Measurements from ENCODE around the gene CCL7. TPM values are rescaled to one million over a fixed set of nuclear protein-coding genes. Genes with fewer than 3 reads are reported as not detected.

CCL7 gene
- total and polyA plus RNA-seq, 2 of the 4 experiments (the other 2 are of a cell fraction): 0.18 to 0.58 TPM

GRCh38 chr17:34246881-34247280 lies 23.1 kb upstream of the CCL7 start:
- Histone ChIP-seq H2BK120ac (ENCODE audit: low read depth, low read length) (no peak overlapping the region; the same call in 1 of the 2 replicates), H3K9me1 (ENCODE audit: insufficient read depth, low read length) (peaks cover 16% of the 10 kb centered on the region), H3K4me3 (ENCODE audit: insufficient read depth, low read depth, low read length) (no peak overlapping the region), H3K4me2 (ENCODE audit: low read depth, low read length) (no peak overlapping the region), H2AK9ac (replicated peaks; ENCODE audit: low read depth, low read length, poor library complexity) (no peak overlapping the region), H3K23ac (ENCODE audit: low read depth, low read length) (no peak overlapping the region), H2BK15ac (ENCODE audit: low read depth, low read length) (0 out of 3 replicates have a peak overlapping the region, but pooled peaks have one; percentile 29), H3K9me3 (ENCODE audit: control insufficient read depth, insufficient read depth, low read length) (no peaks in the 10 kb centered on the region), H3K36me3 (ENCODE audit: control insufficient read depth, insufficient read depth, low read length) (no peaks in the 10 kb centered on the region), H3K56ac (ENCODE audit: extremely low read depth, insufficient read depth, low read length) (no peak overlapping the region), H4K5ac (ENCODE audit: low read depth, low read length) (no peak overlapping the region), H2AFZ (replicated peaks; ENCODE audit: low read length, poor library complexity) (no peak overlapping the region), H2AK5ac (ENCODE audit: low read depth, low read length) (no peak overlapping the region), H2BK20ac (ENCODE audit: low read depth, low read length) (no peak overlapping the region), H4K91ac (ENCODE audit: insufficient read depth, low read depth, low read length) (no peak overlapping the region), H3K9ac (ENCODE audit: low read depth, low read length) (no peak overlapping the region), H3K4ac (ENCODE audit: low read depth, low read length) (no peak overlapping the region), H3K27ac (ENCODE audit: insufficient read depth, low read length) (no peak overlapping the region), H2BK5ac (ENCODE audit: low read depth, low read length, poor library complexity, severe bottlenecking) (no peak overlapping the region), H3K14ac (replicated peaks; ENCODE audit: low read depth, low read length) (no peak overlapping the region), H4K20me1 (ENCODE audit: insufficient read depth, low read length) (no peaks in the 10 kb centered on the region), H3K4me1 (ENCODE audit: control insufficient read depth, insufficient read depth, low read length) (peaks cover 32% of the 10 kb centered on the region), H3K79me1 (ENCODE audit: low read depth in 1 of 2, low read length in 2 of 2) (no peaks in the 10 kb centered on the region), H4K8ac (ENCODE audit: low read depth in 2 of 2, low read length in 2 of 2) (no peak overlapping the region), H3K18ac (ENCODE audit: low read depth, low read length) (no peak overlapping the region), H3K27me3 (ENCODE audit: control insufficient read depth, insufficient read depth, low read length) (no peaks in the 10 kb centered on the region)
- no peak for DNase-seq
- no TSS peak for BruUV-seq (replicated peaks)
- ChIA-PET CTCF (no interaction called here), POLR2A (ENCODE audit: unreplicated experiment) (no interaction called here)
- dilution Hi-C loops (cut with HindIII; ENCODE audit: low sequenced_read_pairs, unreplicated experiment) (no loop called here), in situ Hi-C loops (cut with MboI; ENCODE audit: low sequenced_read_pairs) (loop anchor here (5.0 kb wide), 1 partner anchor 60 kb away; no protein-coding TSS in a partner anchor), intact Hi-C loops (cut with micrococcal nuclease) (no loop called here)
- WGBS, 2 experiments (ENCODE audit: extremely low coverage in 2 of 2, insufficient read length in 1 of 2): no CpG with 5 or more reads among the region's 3 CpGs
- no peak for TF ChIP-seq CHD1 (IDR thresholded peaks at IDR 0.05; ENCODE audit: low read depth, low read length)
- TF ChIP-seq CTCF (conservative IDR thresholded peaks at IDR 0.05; ENCODE audit: low read depth, low read length): no peak
- no peak for TF ChIP-seq MAFK (IDR thresholded peaks at IDR 0.05; ENCODE audit: low read depth, low read length)
- no peak for TF ChIP-seq SMC3 (IDR thresholded peaks at IDR 0.05; ENCODE audit: low read depth, low read length)
- TF ChIP-seq NFE2L2 (IDR thresholded peaks at IDR 0.05; ENCODE audit: low read depth, low read length): no peak
- TF ChIP-seq RCOR1 (IDR thresholded peaks at IDR 0.05; ENCODE audit: insufficient replicate concordance, low read length): no peak
- no peak for TF ChIP-seq BHLHE40 (IDR thresholded peaks at IDR 0.05; ENCODE audit: low read depth, low read length)
- TF ChIP-seq POLR2A (IDR thresholded peaks at IDR 0.05; ENCODE audit: low read depth, low read length): no peak
- no peak for TF ChIP-seq RAD21 (IDR thresholded peaks at IDR 0.05; ENCODE audit: low read length)
- ATAC-seq (ENCODE audit: low read depth): no peak
